ENCODE measurements around the gene CORO2B.

DNA sequence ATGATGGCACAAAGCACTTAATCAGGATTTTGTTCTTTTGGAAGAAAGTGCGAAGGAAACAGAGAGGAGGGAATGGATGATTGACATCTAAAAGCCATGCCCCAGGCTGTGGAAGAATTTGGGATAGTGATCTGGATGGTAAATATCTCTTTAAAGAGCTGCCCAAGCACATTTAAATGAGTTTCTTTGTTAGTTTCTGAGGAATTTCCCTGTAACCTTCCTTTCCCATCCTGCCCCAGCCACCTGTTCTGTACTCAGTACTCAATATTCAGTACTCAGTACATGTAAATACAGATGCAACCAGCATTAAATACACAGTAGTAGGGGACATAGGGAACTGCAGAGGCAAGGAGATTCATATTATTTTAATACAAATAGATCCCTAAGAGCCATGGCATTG lies 7.8 kb upstream of the CORO2B start:
- TF ChIP-seq, protein P1, sequence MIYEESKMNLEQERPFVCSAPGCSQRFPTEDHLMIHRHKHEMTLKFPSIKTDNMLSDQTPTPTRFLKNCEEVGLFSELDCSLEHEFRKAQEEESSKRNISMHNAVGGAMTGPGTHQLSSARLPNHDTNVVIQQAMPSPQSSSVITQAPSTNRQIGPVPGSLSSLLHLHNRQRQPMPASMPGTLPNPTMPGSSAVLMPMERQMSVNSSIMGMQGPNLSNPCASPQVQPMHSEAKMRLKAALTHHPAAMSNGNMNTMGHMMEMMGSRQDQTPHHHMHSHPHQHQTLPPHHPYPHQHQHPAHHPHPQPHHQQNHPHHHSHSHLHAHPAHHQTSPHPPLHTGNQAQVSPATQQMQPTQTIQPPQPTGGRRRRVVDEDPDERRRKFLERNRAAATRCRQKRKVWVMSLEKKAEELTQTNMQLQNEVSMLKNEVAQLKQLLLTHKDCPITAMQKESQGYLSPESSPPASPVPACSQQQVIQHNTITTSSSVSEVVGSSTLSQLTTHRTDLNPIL (CRISPR knock-in tag; IDR thresholded peaks at IDR 0.05; ENCODE audit: low read depth) = no peak
- no peak for TF ChIP-seq TCF4 (CRISPR knock-in tag; IDR thresholded peaks at IDR 0.05; ENCODE audit: borderline replicate concordance)
- no peak for TF ChIP-seq OSR1 (CRISPR knock-in tag; IDR thresholded peaks at IDR 0.05)
- TF ChIP-seq, protein P2, sequence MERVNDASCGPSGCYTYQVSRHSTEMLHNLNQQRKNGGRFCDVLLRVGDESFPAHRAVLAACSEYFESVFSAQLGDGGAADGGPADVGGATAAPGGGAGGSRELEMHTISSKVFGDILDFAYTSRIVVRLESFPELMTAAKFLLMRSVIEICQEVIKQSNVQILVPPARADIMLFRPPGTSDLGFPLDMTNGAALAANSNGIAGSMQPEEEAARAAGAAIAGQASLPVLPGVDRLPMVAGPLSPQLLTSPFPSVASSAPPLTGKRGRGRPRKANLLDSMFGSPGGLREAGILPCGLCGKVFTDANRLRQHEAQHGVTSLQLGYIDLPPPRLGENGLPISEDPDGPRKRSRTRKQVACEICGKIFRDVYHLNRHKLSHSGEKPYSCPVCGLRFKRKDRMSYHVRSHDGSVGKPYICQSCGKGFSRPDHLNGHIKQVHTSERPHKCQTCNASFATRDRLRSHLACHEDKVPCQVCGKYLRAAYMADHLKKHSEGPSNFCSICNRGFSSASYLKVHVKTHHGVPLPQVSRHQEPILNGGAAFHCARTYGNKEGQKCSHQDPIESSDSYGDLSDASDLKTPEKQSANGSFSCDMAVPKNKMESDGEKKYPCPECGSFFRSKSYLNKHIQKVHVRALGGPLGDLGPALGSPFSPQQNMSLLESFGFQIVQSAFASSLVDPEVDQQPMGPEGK (CRISPR knock-in tag; IDR thresholded peaks at IDR 0.05; ENCODE audit: borderline replicate concordance) = no peak
- no peak for TF ChIP-seq ZNF70 (CRISPR knock-in tag; IDR thresholded peaks at IDR 0.05)
- TF ChIP-seq, protein P3, sequence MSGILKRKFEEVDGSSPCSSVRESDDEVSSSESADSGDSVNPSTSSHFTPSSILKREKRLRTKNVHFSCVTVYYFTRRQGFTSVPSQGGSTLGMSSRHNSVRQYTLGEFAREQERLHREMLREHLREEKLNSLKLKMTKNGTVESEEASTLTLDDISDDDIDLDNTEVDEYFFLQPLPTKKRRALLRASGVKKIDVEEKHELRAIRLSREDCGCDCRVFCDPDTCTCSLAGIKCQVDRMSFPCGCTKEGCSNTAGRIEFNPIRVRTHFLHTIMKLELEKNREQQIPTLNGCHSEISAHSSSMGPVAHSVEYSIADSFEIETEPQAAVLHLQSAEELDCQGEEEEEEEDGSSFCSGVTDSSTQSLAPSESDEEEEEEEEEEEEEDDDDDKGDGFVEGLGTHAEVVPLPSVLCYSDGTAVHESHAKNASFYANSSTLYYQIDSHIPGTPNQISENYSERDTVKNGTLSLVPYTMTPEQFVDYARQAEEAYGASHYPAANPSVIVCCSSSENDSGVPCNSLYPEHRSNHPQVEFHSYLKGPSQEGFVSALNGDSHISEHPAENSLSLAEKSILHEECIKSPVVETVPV (CRISPR knock-in tag; IDR thresholded peaks at IDR 0.05) = no peak
- no peak for TF ChIP-seq ZNF8 (CRISPR knock-in tag; IDR thresholded peaks at IDR 0.05)

Measured in SK-N-SH treated with all-trans-retinoic acid at 6 μM for 48 hours (cell line).